ENCODE data around the gene TCTN1.

- TF ChIP-seq, protein P1, sequence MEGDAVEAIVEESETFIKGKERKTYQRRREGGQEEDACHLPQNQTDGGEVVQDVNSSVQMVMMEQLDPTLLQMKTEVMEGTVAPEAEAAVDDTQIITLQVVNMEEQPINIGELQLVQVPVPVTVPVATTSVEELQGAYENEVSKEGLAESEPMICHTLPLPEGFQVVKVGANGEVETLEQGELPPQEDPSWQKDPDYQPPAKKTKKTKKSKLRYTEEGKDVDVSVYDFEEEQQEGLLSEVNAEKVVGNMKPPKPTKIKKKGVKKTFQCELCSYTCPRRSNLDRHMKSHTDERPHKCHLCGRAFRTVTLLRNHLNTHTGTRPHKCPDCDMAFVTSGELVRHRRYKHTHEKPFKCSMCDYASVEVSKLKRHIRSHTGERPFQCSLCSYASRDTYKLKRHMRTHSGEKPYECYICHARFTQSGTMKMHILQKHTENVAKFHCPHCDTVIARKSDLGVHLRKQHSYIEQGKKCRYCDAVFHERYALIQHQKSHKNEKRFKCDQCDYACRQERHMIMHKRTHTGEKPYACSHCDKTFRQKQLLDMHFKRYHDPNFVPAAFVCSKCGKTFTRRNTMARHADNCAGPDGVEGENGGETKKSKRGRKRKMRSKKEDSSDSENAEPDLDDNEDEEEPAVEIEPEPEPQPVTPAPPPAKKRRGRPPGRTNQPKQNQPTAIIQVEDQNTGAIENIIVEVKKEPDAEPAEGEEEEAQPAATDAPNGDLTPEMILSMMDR (conservative IDR thresholded peaks at IDR 0.05), result no peak
- TF ChIP-seq EZH2 (IDR thresholded peaks at IDR 0.05; ENCODE audit: low read depth), result no peak
Observed at GRCh38 chr12:110622582-110622981, 8.7 kb downstream of the TCTN1 start.

All from PC-9 (cell line).